ENCODE measurements around the gene EVX1.

- no peak for TF ChIP-seq CTCF (optimal IDR thresholded peaks at IDR 0.05 in 1 of 3, IDR thresholded peaks at IDR 0.05 in 1 of 3, conservative IDR thresholded peaks at IDR 0.05 in 1 of 3; ENCODE audit: extremely low read depth in 1 of 3, insufficient read depth in 2 of 3, low read length in 3 of 3)
- TF ChIP-seq EZH2 (IDR thresholded peaks at IDR 0.05; ENCODE audit: low read length) = no peak
Measured at GRCh38 chr7:27277628-27278027, 35.0 kb downstream of the EVX1 start.

Measured in keratinocyte (primary cell).